ENCODE measurements around the gene SPAG16. TPM values are rescaled to one million over a fixed set of nuclear protein-coding genes. Genes with fewer than 3 reads are reported as not detected.

Gene SPAG16
- total and polyA plus RNA-seq, 2 donors from 2014 or later: 35.9 to 38.5 TPM

DNA sequence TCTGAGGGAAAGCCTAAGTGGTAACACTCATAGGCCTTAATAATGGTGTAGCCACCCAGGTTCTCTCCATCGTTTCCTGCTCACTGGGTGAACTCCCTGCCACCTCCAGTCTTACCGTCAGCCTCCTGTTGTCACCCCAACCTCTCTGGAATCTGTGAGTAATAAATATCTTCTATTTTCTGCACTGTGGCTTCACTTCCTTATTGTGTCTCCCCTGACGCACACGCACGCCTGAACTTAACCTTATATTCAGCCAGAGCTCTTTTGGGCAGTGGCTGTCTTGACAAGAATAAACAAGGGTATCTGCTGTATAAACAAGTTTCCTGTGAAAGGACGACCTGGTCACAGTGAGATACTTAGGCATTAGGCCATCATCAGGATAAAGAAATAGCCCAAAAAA lies 467.2 kb downstream of the SPAG16 start:
- Histone ChIP-seq H3K4me1 (ENCODE audit: control insufficient read depth in 2 of 3, insufficient read depth in 2 of 3, low read depth in 1 of 3, low read length in 3 of 3) (no peaks in the 10 kb centered on the region), H3K27me3 (ENCODE audit: control insufficient read depth, insufficient read depth, low read length) (no peaks in the 10 kb centered on the region), H3K9me3 (ENCODE audit: control insufficient read depth in 2 of 3, insufficient read depth in 1 of 3, low read length in 3 of 3) (no peaks in the 10 kb centered on the region), H3K36me3 (ENCODE audit: control insufficient read depth in 2 of 3, insufficient read depth in 3 of 3, low read length in 3 of 3) (no peaks in the 10 kb centered on the region), H3K27ac (ENCODE audit: low read depth in 2 of 2, low read length in 2 of 2) (no peak overlapping the region), H3K4me3 (ENCODE audit: low read length in 3 of 3) (no peak overlapping the region), H3K9ac (ENCODE audit: low read length in 3 of 3) (no peak overlapping the region)
- no peak for DNase-seq
- FAIRE-seq: no peak
- intact Hi-C loops (cut with DNase I): no loop called here
- TF ChIP-seq, protein P1, sequence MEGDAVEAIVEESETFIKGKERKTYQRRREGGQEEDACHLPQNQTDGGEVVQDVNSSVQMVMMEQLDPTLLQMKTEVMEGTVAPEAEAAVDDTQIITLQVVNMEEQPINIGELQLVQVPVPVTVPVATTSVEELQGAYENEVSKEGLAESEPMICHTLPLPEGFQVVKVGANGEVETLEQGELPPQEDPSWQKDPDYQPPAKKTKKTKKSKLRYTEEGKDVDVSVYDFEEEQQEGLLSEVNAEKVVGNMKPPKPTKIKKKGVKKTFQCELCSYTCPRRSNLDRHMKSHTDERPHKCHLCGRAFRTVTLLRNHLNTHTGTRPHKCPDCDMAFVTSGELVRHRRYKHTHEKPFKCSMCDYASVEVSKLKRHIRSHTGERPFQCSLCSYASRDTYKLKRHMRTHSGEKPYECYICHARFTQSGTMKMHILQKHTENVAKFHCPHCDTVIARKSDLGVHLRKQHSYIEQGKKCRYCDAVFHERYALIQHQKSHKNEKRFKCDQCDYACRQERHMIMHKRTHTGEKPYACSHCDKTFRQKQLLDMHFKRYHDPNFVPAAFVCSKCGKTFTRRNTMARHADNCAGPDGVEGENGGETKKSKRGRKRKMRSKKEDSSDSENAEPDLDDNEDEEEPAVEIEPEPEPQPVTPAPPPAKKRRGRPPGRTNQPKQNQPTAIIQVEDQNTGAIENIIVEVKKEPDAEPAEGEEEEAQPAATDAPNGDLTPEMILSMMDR (IDR thresholded peaks at IDR 0.05; ENCODE audit: borderline replicate concordance, extremely low read depth, insufficient read depth): no peak

DNA sequence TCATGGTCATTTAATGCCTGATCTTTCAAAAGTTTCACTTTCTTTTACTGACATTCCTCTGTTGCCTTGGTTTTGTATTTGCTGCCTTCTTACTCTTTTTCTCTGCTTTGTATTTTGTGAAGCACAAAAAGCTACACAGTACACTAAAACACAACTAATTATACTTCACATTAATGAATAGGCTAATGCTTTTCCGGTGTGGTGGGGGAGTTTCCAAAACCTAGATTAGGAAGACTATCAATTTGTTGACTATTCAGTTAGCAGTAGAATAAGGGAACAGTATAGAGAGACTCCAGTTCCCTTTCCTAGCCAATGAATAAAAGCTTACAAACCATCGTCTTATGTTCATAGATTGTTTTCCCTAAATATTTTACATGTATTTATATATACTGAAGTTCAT lies 468.3 kb downstream of the SPAG16 start:
- Histone ChIP-seq H3K36me3 (ENCODE audit: control insufficient read depth in 2 of 3, insufficient read depth in 3 of 3, low read length in 3 of 3) (no peaks in the 10 kb centered on the region), H3K4me3 (ENCODE audit: low read length in 3 of 3) (no peak overlapping the region), H3K9ac (ENCODE audit: low read length in 3 of 3) (no peak overlapping the region), H3K9me3 (ENCODE audit: control insufficient read depth in 2 of 3, insufficient read depth in 1 of 3, low read length in 3 of 3) (no peaks in the 10 kb centered on the region), H3K27me3 (ENCODE audit: control insufficient read depth, insufficient read depth, low read length) (no peaks in the 10 kb centered on the region), H3K4me1 (ENCODE audit: control insufficient read depth in 2 of 3, insufficient read depth in 2 of 3, low read depth in 1 of 3, low read length in 3 of 3) (no peaks in the 10 kb centered on the region), H3K27ac (ENCODE audit: low read depth in 2 of 2, low read length in 2 of 2) (no peak overlapping the region)
- intact Hi-C loops (cut with DNase I): no loop called here
- DNase-seq: no peak
- TF ChIP-seq, protein P1 (IDR thresholded peaks at IDR 0.05; ENCODE audit: borderline replicate concordance, extremely low read depth, insufficient read depth): no peak
- no peak for FAIRE-seq

DNA sequence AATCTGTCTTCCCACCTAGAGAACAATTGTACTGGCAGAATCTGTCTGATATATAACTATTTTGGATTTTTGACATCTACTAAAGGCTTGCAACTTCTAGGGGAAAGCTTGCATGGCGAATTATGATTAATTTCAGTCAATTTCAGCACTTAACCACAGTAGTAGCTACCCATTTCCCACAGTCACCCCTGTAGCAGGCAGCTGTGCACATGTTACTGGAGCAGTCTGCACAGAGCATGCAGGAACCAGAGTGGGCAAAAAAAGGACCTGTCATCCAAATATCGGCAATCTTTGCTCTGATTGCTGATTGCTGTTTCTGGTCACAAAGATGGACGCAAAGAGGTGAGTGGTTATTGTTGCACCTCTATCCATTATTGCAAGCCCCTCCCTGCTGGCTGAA lies 473.3 kb downstream of the SPAG16 start:
- no peaks in the 10 kb centered on the region for H3K27me3 ChIP-seq (ENCODE audit: control insufficient read depth, insufficient read depth, low read length)
- H3K36me3 ChIP-seq (ENCODE audit: control insufficient read depth in 2 of 3, insufficient read depth in 3 of 3, low read length in 3 of 3): no peaks in the 10 kb centered on the region
- FAIRE-seq (no peak), DNase-seq (no peak)
- H3K27ac ChIP-seq (ENCODE audit: low read depth in 2 of 2, low read length in 2 of 2): no peak overlapping the region
- H3K4me3 ChIP-seq (ENCODE audit: low read length in 3 of 3): no peak overlapping the region
- no peak overlapping the region for H3K9ac ChIP-seq (ENCODE audit: low read length in 3 of 3)
- intact Hi-C loops (cut with DNase I): no loop called here
- H3K9me3 ChIP-seq (ENCODE audit: control insufficient read depth in 2 of 3, insufficient read depth in 1 of 3, low read length in 3 of 3): no peaks in the 10 kb centered on the region
- TF ChIP-seq, protein P1 (IDR thresholded peaks at IDR 0.05; ENCODE audit: borderline replicate concordance, extremely low read depth, insufficient read depth): no peak
- H3K4me1 ChIP-seq (ENCODE audit: control insufficient read depth in 2 of 3, insufficient read depth in 2 of 3, low read depth in 1 of 3, low read length in 3 of 3): no peaks in the 10 kb centered on the region

DNA sequence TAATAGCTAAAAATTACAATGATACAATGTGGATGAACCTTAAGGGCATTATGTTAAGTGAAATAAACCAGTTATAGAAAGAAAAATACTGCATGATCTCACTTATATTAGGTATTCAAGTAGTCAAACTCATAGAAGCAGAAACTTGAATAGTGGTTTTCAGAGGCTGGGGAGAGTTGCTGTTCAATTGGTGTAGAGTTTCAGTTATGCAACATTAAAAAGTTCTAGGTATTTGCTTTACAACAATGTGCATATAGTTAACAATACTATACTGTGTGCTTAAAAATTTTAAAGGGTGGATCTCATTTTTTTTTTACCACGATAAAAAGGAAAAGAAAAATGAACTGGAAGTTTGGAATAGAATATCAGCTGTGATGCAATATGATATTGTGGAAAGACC lies 479.1 kb downstream of the SPAG16 start:
- H3K4me3 ChIP-seq (ENCODE audit: low read length in 3 of 3): no peak overlapping the region
- H3K27me3 ChIP-seq (ENCODE audit: control insufficient read depth, insufficient read depth, low read length): no peaks in the 10 kb centered on the region
- FAIRE-seq (no peak), DNase-seq (no peak)
- no peak overlapping the region for H3K9ac ChIP-seq (ENCODE audit: low read length in 3 of 3)
- H3K36me3 ChIP-seq (ENCODE audit: control insufficient read depth in 2 of 3, insufficient read depth in 3 of 3, low read length in 3 of 3): no peaks in the 10 kb centered on the region
- no peaks in the 10 kb centered on the region for H3K4me1 ChIP-seq (ENCODE audit: control insufficient read depth in 2 of 3, insufficient read depth in 2 of 3, low read depth in 1 of 3, low read length in 3 of 3)
- TF ChIP-seq, protein P1 (IDR thresholded peaks at IDR 0.05; ENCODE audit: borderline replicate concordance, extremely low read depth, insufficient read depth): no peak
- no peak overlapping the region for H3K27ac ChIP-seq (ENCODE audit: low read depth in 2 of 2, low read length in 2 of 2)
- no peaks in the 10 kb centered on the region for H3K9me3 ChIP-seq (ENCODE audit: control insufficient read depth in 2 of 3, insufficient read depth in 1 of 3, low read length in 3 of 3)
- intact Hi-C loops (cut with DNase I): no loop called here

Data from kidney (tissue), 14 donors.